Nephron progenitor cell (in vitro differentiated cells): ENCODE data around the gene TOM1L2.

Experiments used
- DNase-seq: peaks from one replicate; pipeline ENCODE4 v3.0.0; 2021
- H3K27ac Mint-ChIP-seq: 2 replicates; pipeline ENCODE4 v1.8.0; 2021; ENCODE audit warnings: mild to moderate bottlenecking, moderate library complexity, mixed read lengths
- H3K27me3 Mint-ChIP-seq: 2 replicates; pipeline ENCODE4 v1.8.0; 2021; ENCODE audit warnings: mild to moderate bottlenecking, low read depth, mixed read lengths; ENCODE audit not compliant: poor library complexity
- H3K36me3 Mint-ChIP-seq: 2 replicates; pipeline ENCODE4 v1.8.0; 2021; ENCODE audit warnings: low read depth, mixed read lengths
- H3K4me1 Mint-ChIP-seq: 2 replicates; pipeline ENCODE4 v1.8.0; 2021; ENCODE audit warnings: mixed read lengths
- H3K4me3 Mint-ChIP-seq: 2 replicates; pipeline ENCODE4 v1.8.0; 2021; ENCODE audit warnings: mild to moderate bottlenecking, moderate library complexity, mixed read lengths
- H3K9me3 Mint-ChIP-seq: 2 replicates; pipeline ENCODE4 v1.8.0; 2021; ENCODE audit warnings: mild to moderate bottlenecking, moderate library complexity, mixed read lengths
- TF ChIP-seq, protein P1 (sequence below): fragments of 200-600 bp; sonication (generic); IDR thresholded peaks from 2 replicates; pipeline ENCODE4 v1.5.0; 2021; ENCODE audit warnings: antibody characterized with exemption

TOM1L2 gene

GRCh38 chr17:17824783-17825614 is 147.2 kb downstream of the TOM1L2 start:
- Mint-ChIP-seq H3K27ac (peak overlapping the region; percentile 97), H3K36me3 (peaks cover 5% of the 10 kb centered on the region), H3K4me3 (peak overlapping the region; percentile 56), H3K27me3 (no peaks in the 10 kb centered on the region), H3K4me1 (peaks cover 80% of the 10 kb centered on the region), H3K9me3 (no peaks in the 10 kb centered on the region)
- TF ChIP-seq, protein P1, sequence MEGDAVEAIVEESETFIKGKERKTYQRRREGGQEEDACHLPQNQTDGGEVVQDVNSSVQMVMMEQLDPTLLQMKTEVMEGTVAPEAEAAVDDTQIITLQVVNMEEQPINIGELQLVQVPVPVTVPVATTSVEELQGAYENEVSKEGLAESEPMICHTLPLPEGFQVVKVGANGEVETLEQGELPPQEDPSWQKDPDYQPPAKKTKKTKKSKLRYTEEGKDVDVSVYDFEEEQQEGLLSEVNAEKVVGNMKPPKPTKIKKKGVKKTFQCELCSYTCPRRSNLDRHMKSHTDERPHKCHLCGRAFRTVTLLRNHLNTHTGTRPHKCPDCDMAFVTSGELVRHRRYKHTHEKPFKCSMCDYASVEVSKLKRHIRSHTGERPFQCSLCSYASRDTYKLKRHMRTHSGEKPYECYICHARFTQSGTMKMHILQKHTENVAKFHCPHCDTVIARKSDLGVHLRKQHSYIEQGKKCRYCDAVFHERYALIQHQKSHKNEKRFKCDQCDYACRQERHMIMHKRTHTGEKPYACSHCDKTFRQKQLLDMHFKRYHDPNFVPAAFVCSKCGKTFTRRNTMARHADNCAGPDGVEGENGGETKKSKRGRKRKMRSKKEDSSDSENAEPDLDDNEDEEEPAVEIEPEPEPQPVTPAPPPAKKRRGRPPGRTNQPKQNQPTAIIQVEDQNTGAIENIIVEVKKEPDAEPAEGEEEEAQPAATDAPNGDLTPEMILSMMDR, result no peak
- DNase-seq, result no peak

DNA sequence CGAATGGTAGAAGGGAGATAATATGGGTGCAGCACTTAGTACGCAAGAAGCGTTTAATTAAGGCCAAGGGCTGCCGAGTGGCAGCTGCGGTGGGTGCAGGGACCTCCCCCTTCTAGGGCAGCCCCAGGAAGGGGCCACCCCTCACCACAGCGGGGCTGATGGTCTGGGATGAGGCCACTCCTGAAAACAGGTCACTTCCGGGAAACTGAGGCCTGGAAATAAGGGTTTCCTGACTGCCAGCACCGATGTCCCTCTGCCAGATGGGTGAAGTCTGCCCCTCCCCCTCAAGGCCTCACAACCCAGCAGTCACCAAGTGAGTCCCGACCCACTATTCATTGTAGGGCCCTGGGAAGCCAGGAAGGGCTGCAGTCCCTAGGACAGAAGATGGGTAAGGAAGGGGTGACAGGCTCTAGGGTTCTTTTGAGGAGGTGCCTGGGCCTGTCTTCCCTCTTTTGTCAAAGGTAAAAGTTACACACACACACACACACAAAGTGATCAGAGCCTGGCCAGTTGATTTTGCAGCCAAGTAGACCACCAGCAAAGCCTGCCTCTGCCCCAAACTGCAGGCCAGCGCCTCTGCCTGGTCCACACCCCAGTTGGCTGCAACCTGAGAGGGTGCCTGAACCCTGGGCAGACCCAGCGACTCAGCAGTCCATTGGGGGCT is 147.9 kb downstream of the TOM1L2 start:
- no peak for DNase-seq
- no peaks in the 10 kb centered on the region for H3K9me3 Mint-ChIP-seq
- H3K4me3 Mint-ChIP-seq, result peak overlapping the region; percentile 70
- peaks cover 5% of the 10 kb centered on the region for H3K36me3 Mint-ChIP-seq
- peak overlapping the region; percentile 97 for H3K27ac Mint-ChIP-seq
- peaks cover 80% of the 10 kb centered on the region for H3K4me1 Mint-ChIP-seq
- no peaks in the 10 kb centered on the region for H3K27me3 Mint-ChIP-seq
- TF ChIP-seq, protein P1, result no peak

GRCh38 chr17:17823433-17824118 is 148.6 kb downstream of the TOM1L2 start:
- Mint-ChIP-seq H3K4me3 (peak overlapping the region; percentile 70), H3K27me3 (no peaks in the 10 kb centered on the region), H3K27ac (peak overlapping the region; percentile 91), H3K4me1 (peaks cover 83% of the 10 kb centered on the region), H3K36me3 (peaks cover 10% of the 10 kb centered on the region), H3K9me3 (no peaks in the 10 kb centered on the region)
- TF ChIP-seq, protein P1, result no peak
- DNase-seq, result peak; percentile 88

- H3K4me1 Mint-ChIP-seq, result peaks cover 83% of the 10 kb centered on the region
- peak overlapping the region; percentile 66 for H3K4me3 Mint-ChIP-seq
- H3K27me3 Mint-ChIP-seq, result no peaks in the 10 kb centered on the region
- DNase-seq, result no peak
- peaks cover 12% of the 10 kb centered on the region for H3K36me3 Mint-ChIP-seq
- no peaks in the 10 kb centered on the region for H3K9me3 Mint-ChIP-seq
- no peak overlapping the region for H3K27ac Mint-ChIP-seq
- TF ChIP-seq, protein P1, result no peak
Observed at GRCh38 chr17:17822616-17823015, 149.6 kb downstream of the TOM1L2 start.

- H3K4me1 Mint-ChIP-seq, result peaks cover 81% of the 10 kb centered on the region
- H3K36me3 Mint-ChIP-seq, result peaks cover 12% of the 10 kb centered on the region
- no peaks in the 10 kb centered on the region for H3K9me3 Mint-ChIP-seq
- H3K27ac Mint-ChIP-seq, result no peak overlapping the region
- H3K27me3 Mint-ChIP-seq, result no peaks in the 10 kb centered on the region
- no peak for DNase-seq
- H3K4me3 Mint-ChIP-seq, result no peak overlapping the region
- TF ChIP-seq, protein P1, result no peak
Observed at GRCh38 chr17:17822189-17822588, 150.0 kb downstream of the TOM1L2 start.
